Immature natural killer cell (primary cell): ENCODE data around the gene RABGAP1L. TPM values are rescaled to one million over a fixed set of nuclear protein-coding genes. Genes with fewer than 3 reads are reported as not detected.
"Not testable (repeated sequence)": the region's sequence is repeated elsewhere in the genome, so short reads cannot be mapped to it uniquely, and the experiment has no call there.

Source experiments
- DNase-seq, 3 donors: peaks; one replicate each; pipeline ENCODE4 v3.0.0; 2022; ENCODE audit warnings: mixed read lengths in 1 of 3
- H3K27ac Mint-ChIP-seq, 6 donors: one replicate each; pipeline ENCODE4 v1.8.0; 2020; ENCODE audit warnings: mixed read lengths in 6 of 6, mild to moderate bottlenecking in 5 of 6, inconsistent platforms in 4 of 6, moderate library complexity in 3 of 6
- H3K27me3 Mint-ChIP-seq, 3 donors: one replicate each; pipeline ENCODE4 v1.8.0; 2020 to 2021; ENCODE audit warnings: low read depth in 3 of 3, mild to moderate bottlenecking in 3 of 3, mixed read lengths in 3 of 3, moderate library complexity in 3 of 3, inconsistent platforms in 1 of 3
- H3K36me3 Mint-ChIP-seq, 3 donors: one replicate each; pipeline ENCODE4 v1.8.0; 2020; ENCODE audit warnings: mixed read lengths in 3 of 3, inconsistent platforms in 2 of 3, mild to moderate bottlenecking in 2 of 3
- H3K4me1 Mint-ChIP-seq, 2 donors: one replicate each; pipeline ENCODE4 v1.8.0; 2020; ENCODE audit warnings: inconsistent platforms in 2 of 2, mild to moderate bottlenecking in 2 of 2, mixed read lengths in 2 of 2, moderate library complexity in 1 of 2
- H3K4me3 Mint-ChIP-seq, 5 donors: one replicate each; pipeline ENCODE4 v1.8.0; 2020; ENCODE audit warnings: mild to moderate bottlenecking in 5 of 5, mixed read lengths in 5 of 5, inconsistent platforms in 3 of 5, moderate library complexity in 3 of 5
- H3K9me3 Mint-ChIP-seq, 6 donors: one replicate each; pipeline ENCODE4 v1.8.0; 2020; ENCODE audit warnings: mild to moderate bottlenecking in 6 of 6, mixed read lengths in 6 of 6, inconsistent platforms in 4 of 6, moderate library complexity in 3 of 6
- polyA plus RNA-seq, 3 donors: library from polyadenylated mRNA; unstranded; fragments of 300-500 nt; fragmentation: Illumina TruSeq; gene quantifications; one replicate each; pipeline ENCODE4 v1.2.3, GENCODE V29; 2021

Gene RABGAP1L
- polyA plus RNA-seq, 3 donors from 2014 or later, result 80.2 to 114 (median 86.8) TPM

DNA sequence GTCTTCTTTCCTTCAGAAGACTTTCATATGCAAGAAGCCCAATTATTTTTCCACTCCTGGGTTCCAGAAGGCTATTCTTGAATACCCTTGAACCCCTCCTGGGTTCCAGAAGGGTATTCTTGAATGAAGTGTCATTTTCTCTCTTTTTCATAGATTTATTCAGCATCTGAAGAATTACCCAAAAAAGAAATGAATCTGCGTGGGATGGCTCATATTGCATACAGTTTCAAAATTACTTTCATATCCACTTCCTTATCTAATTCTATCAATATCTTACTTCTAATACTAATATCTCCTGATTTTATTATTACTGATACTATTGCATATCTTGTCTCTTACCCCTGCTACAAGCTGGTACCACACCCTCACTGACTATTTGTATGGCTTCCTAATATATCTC, 22.6 kb upstream of the RABGAP1L start:
- no peaks in the 10 kb centered on the region for H3K4me1 Mint-ChIP-seq
- H3K27me3 Mint-ChIP-seq, result peaks cover 0 to 3% (median 2%) of the 10 kb centered on the region in 3 donors
- H3K4me3 Mint-ChIP-seq, result no peak overlapping the region
- H3K36me3 Mint-ChIP-seq, result peaks cover 0 to 7% (median 2%) of the 10 kb centered on the region in 3 donors
- DNase-seq, result no peak
- H3K27ac Mint-ChIP-seq, result no peak overlapping the region
- no peaks in the 10 kb centered on the region for H3K9me3 Mint-ChIP-seq

DNA sequence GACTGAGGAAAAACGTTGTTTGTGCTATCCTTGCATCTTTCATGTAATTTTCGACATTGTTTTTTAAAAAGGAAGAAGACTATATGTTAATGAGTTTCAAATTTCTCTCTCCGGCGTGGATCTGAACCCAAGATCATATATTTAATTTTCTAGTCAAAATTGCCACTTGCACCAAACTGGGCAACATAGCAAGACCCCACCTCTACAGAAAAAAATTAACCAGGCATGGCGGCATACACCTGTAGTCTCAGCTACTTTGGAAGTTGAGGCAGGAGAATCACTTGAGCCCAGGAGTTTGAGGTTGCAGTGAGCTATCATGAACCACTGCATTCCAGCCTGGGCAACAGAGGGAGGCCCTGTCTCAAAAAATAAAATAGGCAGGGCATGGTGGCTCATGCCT, 16.5 kb upstream of the RABGAP1L start:
- DNase-seq, result no peak
- Mint-ChIP-seq H3K27me3 (peaks cover 2 to 9% (median 2%) of the 10 kb centered on the region in 3 donors), H3K27ac (no peak overlapping the region), H3K9me3 (peaks cover 0 to 8% (median 0%) of the 10 kb centered on the region in 6 donors), H3K4me3 (no peak overlapping the region), H3K4me1 (no peaks in the 10 kb centered on the region), H3K36me3 (peaks cover 0 to 27% (median 2%) of the 10 kb centered on the region in 3 donors)

DNA sequence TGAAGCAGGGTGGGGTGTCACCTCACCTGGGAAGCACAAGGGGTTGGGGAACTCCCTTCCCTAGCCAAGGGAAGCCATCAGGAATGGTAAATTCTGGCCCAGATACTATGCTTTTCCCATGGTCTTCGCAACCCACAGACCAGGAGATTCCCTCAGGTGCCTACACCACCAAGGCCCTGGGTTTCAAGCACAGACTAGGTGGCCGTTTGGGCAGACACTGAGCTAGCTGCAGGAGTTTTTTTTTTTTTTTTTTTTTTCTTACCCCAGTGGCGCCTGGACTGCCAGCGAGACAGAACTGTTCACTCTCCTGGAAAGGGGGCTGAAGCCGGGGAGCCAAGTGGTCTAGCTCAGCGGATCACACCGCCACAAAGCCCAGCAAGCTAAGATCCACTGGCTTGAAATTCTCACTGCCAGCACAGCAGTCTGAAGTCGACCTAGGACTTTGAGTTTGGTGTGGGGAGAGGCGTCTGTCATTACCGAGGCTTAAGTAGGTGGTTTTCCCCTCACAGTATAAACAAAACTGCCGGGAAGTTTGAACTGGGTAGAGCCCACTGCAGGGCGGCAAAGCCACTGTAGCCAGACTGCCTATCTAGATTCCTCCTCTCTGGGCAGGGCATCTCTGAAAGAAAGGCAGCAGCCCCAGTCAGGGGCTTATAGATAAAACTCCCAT, 15.5 kb upstream of the RABGAP1L start:
- not testable (repeated sequence) for H3K9me3 Mint-ChIP-seq, DNase-seq, H3K4me3 Mint-ChIP-seq, H3K27me3 Mint-ChIP-seq, H3K4me1 Mint-ChIP-seq, H3K27ac Mint-ChIP-seq
- H3K36me3 Mint-ChIP-seq, result peaks cover 0 to 24% (median 2%) of the 10 kb centered on the region in 3 donors

GRCh38 chr1:174144397-174144783, 14.9 kb upstream of the RABGAP1L start:
- not testable (repeated sequence) for H3K27me3 Mint-ChIP-seq, H3K4me3 Mint-ChIP-seq, H3K9me3 Mint-ChIP-seq, DNase-seq, H3K27ac Mint-ChIP-seq, H3K4me1 Mint-ChIP-seq
- H3K36me3 Mint-ChIP-seq, result peaks cover 0 to 24% (median 2%) of the 10 kb centered on the region in 3 donors

GRCh38 chr1:174149216-174149615, 10.1 kb upstream of the RABGAP1L start:
- Mint-ChIP-seq H3K4me3 (no peak overlapping the region), H3K36me3 (peaks cover 0 to 16% (median 0%) of the 10 kb centered on the region in 3 donors), H3K9me3 (peaks cover 0 to 8% (median 0%) of the 10 kb centered on the region in 6 donors), H3K27me3 (peaks cover 0 to 8% (median 2%) of the 10 kb centered on the region in 3 donors), H3K27ac (no peak overlapping the region), H3K4me1 (peaks cover 4 to 11% of the 10 kb centered on the region in 2 donors)
- DNase-seq, result no peak

DNA sequence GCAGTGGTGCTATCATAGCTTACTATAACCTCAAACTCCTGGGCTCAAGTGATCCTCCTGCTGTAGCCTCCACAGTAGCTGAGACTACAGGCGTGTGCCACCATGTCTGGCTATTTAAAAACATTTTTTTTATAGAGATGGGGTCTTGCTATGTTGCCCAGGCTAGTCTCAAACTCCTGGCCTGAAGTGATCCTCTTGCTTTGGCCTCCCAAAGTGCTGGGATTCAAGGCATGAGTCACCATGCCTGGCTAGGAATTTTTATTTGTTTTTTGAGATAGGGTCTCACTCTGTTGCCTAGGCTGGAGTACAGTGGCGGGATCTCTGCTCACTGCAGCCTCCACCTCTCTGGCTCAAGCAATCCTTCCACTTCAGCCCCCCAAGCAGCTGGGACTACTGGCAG, 8.8 kb upstream of the RABGAP1L start:
- Mint-ChIP-seq H3K36me3 (peaks cover 0 to 14% (median 0%) of the 10 kb centered on the region in 3 donors), H3K4me3 (no peak overlapping the region), H3K4me1 (peaks cover 4 to 11% of the 10 kb centered on the region in 2 donors), H3K27ac (no peak overlapping the region), H3K27me3 (peaks cover 0 to 6% (median 2%) of the 10 kb centered on the region in 3 donors), H3K9me3 (peaks cover 0 to 8% (median 0%) of the 10 kb centered on the region in 6 donors)
- no peak for DNase-seq

DNA sequence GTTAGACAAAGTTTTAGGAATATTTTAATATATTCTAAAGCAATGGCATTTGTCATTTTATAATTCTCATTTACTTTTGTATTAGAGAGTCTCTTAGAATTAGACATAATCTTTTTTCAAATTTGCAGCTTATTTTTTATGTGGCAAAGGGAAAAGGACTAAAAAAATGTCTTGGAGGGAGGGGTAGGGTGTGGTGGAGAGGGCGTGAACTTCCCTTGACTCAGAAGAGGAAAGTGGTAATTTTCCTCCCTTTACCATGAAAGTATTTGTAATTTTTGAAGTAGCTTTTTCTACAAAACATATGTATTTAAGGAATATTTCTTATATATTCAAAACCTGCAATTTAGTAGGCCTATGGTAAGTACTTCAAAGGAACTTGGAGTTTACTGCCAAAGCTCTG, 6.9 kb upstream of the RABGAP1L start:
- Mint-ChIP-seq H3K36me3 (peaks cover 0 to 1% (median 0%) of the 10 kb centered on the region in 3 donors), H3K4me3 (no peak overlapping the region), H3K27me3 (peaks cover 0 to 2% (median 1%) of the 10 kb centered on the region in 3 donors), H3K27ac (peak overlapping the region in 1 of 6 donors; percentile 14), H3K9me3 (peaks cover 0 to 3% (median 0%) of the 10 kb centered on the region in 6 donors), H3K4me1 (peaks cover 4 to 23% of the 10 kb centered on the region in 2 donors)
- DNase-seq, result no peak

DNA sequence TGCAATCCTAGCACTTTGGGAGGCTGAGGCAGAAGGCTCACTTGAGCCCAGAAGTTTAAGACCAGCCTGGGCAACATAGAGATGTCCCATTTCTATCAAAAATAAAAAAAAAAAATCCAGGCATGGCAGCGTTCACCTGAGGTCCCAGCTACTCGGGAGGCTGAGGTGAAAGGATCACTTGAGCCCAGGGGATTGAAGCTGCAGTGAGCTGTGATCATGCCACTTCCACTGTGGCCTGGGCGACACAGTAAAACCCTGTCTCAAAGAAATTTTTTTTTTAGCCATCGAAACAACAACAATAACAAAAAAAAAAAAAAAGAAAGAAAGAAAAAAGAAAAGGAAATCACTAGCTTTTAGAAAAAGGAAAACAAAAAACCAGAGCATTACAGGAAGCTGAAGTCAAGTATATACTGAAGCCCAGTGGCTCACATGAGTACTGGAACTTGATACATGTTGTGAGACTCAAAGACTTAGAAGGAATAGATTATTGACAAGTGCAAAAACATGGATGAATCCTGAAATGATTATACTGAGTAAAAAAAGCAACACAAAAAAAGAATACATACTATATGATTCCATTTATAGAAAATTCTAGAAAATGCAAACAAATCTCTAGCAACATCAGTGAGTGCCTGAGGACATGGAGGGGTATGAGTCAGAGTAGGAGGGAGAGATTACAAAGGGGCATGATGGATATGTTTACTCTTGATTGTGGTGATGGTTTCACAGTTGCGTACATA, 6.1 kb upstream of the RABGAP1L start:
- Mint-ChIP-seq H3K36me3 (no peaks in the 10 kb centered on the region), H3K27ac (peak overlapping the region in 5 of 6 donors; percentile 14 to 82 (median 46)), H3K9me3 (peaks cover 0 to 3% (median 0%) of the 10 kb centered on the region in 6 donors), H3K4me1 (peaks cover 6 to 30% of the 10 kb centered on the region in 2 donors), H3K4me3 (peak overlapping the region in 2 of 5 donors; percentile 21 to 26), H3K27me3 (peaks cover 1 to 3% (median 2%) of the 10 kb centered on the region in 3 donors)
- DNase-seq, result peak; percentile 26 to 55 (median 30)

DNA sequence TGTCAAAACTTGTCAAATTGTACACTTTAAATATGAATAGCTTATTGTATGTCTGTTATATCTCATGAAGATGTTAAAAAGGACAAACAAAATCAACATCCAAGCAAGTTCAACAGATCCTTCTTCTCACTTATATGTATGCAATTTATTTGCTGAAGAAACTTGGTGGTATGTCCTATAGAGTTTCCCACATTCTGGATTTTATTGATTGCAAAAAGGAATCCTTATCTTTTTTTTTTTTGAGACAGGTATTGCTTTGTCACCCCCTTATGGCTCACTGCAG, 5.6 kb upstream of the RABGAP1L start:
- Mint-ChIP-seq H3K4me3 (peak overlapping the region in 1 of 5 donors; percentile 26), H3K9me3 (peaks cover 0 to 3% (median 0%) of the 10 kb centered on the region in 6 donors), H3K27me3 (peaks cover 2 to 5% (median 2%) of the 10 kb centered on the region in 3 donors), H3K36me3 (no peaks in the 10 kb centered on the region), H3K27ac (peak overlapping the region in 5 of 6 donors; percentile 8 to 82 (median 46)), H3K4me1 (peaks cover 11 to 35% of the 10 kb centered on the region in 2 donors)
- no peak for DNase-seq

DNA sequence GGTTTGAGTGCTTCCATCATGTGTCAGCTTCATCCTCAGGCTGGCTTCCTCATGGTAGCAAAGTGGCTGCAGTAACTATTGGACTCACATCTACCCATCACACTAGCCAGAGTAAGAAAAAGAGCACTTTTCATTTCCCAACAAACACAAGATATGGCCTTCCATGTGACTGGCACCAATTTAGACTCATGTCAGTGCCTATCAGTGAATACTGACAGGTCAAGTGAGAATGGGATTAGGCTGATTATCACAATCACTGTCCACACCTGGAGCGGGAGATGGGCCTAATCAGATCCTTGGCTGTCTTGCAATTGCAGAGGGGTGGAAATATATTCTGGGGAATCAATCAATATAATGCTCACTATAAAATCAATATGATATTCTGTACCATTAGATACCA, 2.9 kb upstream of the RABGAP1L start:
- Mint-ChIP-seq H3K27ac (peak overlapping the region in 3 of 6 donors; percentile 23 to 88 (median 46)), H3K4me3 (peak overlapping the region in 2 of 5 donors; percentile 17 to 59), H3K9me3 (no peaks in the 10 kb centered on the region), H3K4me1 (peaks cover 27 to 53% of the 10 kb centered on the region in 2 donors), H3K27me3 (peaks cover 8 to 13% (median 12%) of the 10 kb centered on the region in 3 donors), H3K36me3 (no peaks in the 10 kb centered on the region)
- no peak for DNase-seq

DNA sequence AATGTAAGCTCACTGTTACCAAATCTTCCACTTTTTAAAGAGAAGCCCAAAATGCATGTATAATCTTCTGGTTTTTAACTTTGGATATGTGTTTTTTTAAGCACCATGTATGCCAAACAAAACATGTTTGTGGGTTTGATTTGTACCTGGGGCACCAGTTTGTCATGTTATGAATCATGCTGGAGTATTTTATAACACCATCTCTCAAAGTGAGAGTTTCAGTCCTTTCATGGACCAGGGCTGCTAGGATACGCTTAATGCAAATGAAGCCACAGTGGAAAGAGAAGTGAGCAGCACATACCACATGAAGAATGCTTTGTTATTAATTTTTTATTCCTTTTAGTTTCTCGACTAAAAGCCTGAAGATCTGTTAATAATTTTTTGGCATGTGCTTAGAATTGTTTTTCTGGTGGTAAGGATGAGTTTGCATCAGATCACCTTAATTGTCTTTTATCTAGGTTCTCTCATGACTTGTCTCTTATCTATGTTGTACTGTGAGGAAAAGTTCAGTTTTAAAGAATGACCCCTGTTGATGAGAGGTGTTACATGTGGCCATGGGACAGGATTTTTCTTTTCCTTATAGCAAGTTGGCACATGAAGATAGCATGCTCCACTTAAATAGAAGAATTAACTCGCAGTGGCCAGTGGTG, 2.0 kb upstream of the RABGAP1L start:
- H3K9me3 Mint-ChIP-seq, result no peaks in the 10 kb centered on the region
- DNase-seq, result peak in 2 of 3 donors; percentile 6 to 33
- peaks cover 8 to 14% (median 13%) of the 10 kb centered on the region in 3 donors for H3K27me3 Mint-ChIP-seq
- H3K27ac Mint-ChIP-seq, result peak overlapping the region in 3 of 6 donors; percentile 26 to 28 (median 27)
- H3K4me3 Mint-ChIP-seq, result peak overlapping the region in 4 of 5 donors; percentile 4 to 44 (median 23)
- H3K4me1 Mint-ChIP-seq, result peaks cover 35 to 61% of the 10 kb centered on the region in 2 donors
- H3K36me3 Mint-ChIP-seq, result no peaks in the 10 kb centered on the region

DNA sequence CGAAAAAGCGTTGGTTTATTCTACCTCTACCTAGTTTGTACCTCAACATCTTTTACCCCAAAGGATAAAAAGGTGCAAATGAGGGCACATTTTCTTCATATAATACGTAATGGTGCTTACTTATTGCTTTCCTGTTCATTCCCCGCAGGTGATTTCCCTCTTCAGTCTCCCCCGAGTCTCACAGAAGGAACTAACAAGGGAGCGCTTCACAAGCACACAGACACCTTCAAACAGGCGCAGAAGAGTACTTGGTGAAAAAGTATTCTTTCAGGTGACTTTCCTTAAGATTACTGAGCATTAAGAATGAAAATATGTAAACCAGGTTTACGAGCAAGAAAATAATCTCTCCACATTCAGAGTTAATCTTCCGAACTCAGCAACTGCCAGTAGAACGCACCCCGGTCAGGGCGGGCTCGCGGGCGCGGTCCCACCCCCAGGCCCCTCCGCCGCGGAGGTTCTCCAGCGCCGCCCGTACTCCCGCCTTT, 511 bp upstream of the RABGAP1L start:
- DNase-seq, result no peak
- Mint-ChIP-seq H3K27me3 (peaks cover 8 to 14% (median 13%) of the 10 kb centered on the region in 3 donors), H3K36me3 (no peaks in the 10 kb centered on the region), H3K27ac (peak overlapping the region; percentile 92 to 98 (median 96)), H3K4me3 (peak overlapping the region; percentile 98 to 99 (median 98)), H3K9me3 (no peaks in the 10 kb centered on the region), H3K4me1 (peaks cover 36 to 67% of the 10 kb centered on the region in 2 donors)

DNA sequence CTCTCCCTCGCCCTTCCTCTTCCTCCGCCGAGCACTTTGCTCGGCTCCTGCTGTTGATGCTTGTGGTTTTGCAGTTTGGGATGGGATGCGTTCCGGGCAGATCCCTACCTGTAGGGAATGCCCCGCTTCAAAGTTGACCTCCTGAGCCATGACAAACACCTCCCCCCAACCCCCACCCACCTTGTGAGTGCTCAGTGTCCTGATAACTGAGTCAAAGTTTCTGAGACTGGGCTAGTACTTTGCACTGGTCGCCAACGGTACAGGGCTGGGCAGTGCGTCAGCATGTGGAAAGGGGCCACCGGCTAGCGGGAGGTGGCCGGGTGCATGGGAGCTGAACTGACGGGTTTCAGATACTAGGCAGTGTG, 771 bp downstream of the RABGAP1L start:
- H3K27ac Mint-ChIP-seq, result peak overlapping the region; percentile 92 to 97 (median 96)
- peak overlapping the region; percentile 97 to 99 (median 98) for H3K4me3 Mint-ChIP-seq
- H3K27me3 Mint-ChIP-seq, result peaks cover 8 to 14% (median 13%) of the 10 kb centered on the region in 3 donors
- no peak for DNase-seq
- peaks cover 0 to 4% (median 0%) of the 10 kb centered on the region in 3 donors for H3K36me3 Mint-ChIP-seq
- H3K9me3 Mint-ChIP-seq, result no peaks in the 10 kb centered on the region
- H3K4me1 Mint-ChIP-seq, result peaks cover 36 to 79% of the 10 kb centered on the region in 2 donors
